ENCODE data around the gene MTUS2. TPM values are rescaled to one million over a fixed set of nuclear protein-coding genes. Genes with fewer than 3 reads are reported as not detected.
"Not testable (repeated sequence)": the region's sequence is repeated elsewhere in the genome, so short reads cannot be mapped to it uniquely, and the experiment has no call there.

MTUS2 gene
- total RNA-seq, 1 experiment from 2014 or later: not detected

DNA sequence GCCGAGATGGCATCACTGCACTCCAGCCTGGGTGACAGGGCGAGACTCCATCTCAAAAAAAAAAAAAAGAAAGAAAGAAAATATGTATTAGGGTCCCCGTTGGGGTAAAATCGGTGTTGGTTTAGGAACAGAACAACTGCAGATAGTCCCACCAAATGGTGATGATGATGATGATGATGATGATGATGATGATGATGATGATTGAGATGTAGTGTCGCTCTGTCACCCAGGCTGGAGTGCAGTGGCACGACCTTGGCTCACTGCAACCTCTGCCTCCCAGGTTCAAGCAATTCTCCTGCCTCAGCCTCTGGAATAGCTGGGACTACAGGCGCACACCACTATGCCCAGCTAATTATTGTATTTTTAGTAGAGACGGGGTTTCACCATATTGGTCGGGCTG, 570.5 kb downstream of the MTUS2 start:
- not testable (repeated sequence) for DNase-seq (ENCODE audit: low read depth)

DNA sequence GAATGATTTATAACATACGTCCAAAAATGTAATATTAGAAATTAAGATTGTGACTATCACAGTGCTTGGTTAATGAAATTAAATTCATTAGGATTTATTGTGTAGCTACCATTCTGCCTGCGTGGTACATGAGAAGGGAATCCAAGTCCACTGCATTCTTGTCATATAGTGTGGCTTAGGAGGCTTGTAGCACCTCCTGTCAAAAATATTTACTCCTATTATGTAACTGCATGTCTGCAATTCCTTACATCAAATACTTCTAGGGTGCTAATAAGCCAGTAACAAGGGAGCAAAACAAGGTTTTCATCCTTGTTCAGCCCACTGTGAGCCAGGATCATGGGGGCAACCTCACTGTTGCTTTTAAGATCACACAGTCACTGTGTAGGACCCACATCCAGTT, 576.3 kb downstream of the MTUS2 start:
- no peak for DNase-seq (ENCODE audit: low read depth)

DNA sequence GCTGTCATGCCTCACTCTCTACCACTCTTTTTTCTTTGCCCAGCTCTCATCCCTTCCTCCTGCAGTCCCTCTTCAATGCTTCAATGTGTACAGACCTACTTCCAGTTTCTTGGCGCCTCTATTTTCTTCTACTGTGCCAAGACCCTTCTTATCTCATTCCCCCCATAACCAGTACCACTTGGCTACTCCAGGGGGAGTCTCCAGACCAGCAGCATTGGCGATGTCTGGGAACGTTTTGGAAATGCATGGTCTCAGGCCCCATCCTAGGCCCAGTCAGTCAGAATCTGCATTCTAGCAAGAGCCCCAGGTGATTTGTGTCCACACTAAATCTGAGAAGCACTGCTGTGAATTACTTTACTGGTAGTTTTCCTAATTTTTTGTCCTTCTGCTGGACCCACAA, 577.1 kb downstream of the MTUS2 start:
- DNase-seq (ENCODE audit: low read depth): no peak

DNA sequence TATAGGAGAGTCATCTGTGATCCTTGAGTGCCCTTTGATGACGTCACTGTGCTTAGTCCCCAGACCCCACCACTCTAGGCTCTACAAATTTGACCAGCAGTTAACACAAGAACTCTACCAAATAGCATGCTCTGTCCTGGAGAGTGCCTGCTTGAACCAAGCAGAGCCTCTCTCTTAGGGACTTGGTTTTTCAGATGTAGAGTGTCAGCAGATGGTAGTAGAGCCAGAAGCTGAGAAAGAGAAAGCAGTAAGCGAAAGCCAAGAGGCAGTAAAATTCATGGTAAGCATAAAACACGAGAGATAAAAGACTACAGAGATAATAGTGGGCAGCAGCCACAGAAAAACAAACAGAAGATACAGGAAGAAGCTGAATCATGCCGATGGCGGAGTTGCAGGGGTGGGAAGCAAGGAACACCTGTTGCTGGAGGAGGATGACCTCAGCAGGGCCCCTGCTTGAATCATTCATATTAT, 582.1 kb downstream of the MTUS2 start:
- peak; percentile 80 for DNase-seq (ENCODE audit: low read depth)

DNA sequence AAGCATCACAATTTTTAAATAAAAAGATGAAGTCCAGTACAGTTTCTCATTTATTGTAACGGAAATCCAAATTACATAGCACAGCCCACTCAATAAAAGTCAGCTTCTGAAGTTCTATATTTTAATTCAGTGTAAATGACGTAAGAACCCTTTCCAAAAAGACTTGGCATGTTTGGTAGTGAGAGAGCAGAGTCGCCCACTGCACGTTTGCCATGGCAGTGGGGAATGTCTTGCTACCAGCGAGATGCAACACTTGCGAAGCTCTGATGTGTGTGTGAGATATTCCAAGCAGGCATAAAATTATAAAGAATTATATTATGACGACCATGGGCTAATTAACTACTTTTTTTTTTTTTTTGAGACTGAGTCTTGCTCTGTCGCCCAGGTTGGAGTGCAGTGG, 585.3 kb downstream of the MTUS2 start:
- DNase-seq (ENCODE audit: low read depth): no peak

DNA sequence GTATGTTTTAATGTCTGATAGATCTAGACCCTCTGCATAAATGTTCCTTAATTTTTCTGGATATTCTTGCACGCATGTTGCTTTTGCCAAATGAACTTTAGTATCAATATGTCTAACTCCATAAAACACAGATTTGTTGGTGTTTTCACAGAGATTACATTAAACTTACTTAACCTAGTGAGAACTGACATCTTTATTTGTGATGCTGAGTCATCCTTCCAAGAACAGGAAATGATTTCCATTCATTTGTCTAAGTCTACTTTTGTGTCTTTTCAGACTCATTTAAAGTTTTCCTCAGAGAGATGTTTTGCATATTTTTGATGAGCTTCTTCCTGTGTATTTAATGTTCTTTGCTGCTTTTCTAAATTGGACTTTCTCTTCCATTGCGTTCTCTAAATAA, 591.3 kb downstream of the MTUS2 start:
- no peak for DNase-seq (ENCODE audit: low read depth)

DNA sequence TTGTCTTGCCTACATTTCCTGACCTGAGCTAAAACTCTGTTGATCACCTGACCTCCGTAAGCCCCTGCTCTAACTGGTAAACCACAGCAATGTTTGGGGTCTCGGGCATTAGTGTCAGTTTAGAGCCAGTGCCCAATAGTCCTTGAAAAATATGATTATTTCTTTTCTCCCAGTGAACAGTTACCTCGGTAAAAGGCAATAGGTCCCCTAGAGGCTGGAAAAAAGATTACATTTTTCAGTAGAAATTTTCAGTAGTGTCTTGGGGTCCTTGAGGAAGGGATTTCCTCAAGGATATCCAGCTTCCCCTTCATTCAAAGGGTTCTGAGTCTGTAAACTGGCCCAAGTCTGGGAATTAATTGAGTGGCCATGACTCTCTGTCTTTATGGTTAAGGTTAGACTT, 597.9 kb downstream of the MTUS2 start:
- no peak for DNase-seq (ENCODE audit: low read depth)

DNA sequence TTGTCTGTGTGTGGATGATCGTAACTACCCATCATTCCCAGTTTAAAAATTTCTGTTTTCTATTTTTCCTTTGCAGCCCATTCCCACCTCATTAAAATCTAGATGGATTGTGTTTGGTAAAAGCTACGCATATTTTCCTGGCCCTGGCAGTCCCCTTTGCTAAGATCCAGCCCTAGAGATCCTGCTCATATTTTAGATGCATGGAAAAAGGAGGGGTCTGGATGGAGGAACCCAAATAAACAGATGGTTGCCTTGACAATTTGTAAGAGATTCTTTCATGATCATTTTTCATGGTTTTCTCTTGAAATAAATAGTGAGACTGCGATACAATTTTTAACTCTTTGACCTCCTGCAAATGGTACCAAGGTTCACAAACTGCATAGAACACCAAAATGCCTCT, 601.0 kb downstream of the MTUS2 start:
- no peak for DNase-seq (ENCODE audit: low read depth)

DNA sequence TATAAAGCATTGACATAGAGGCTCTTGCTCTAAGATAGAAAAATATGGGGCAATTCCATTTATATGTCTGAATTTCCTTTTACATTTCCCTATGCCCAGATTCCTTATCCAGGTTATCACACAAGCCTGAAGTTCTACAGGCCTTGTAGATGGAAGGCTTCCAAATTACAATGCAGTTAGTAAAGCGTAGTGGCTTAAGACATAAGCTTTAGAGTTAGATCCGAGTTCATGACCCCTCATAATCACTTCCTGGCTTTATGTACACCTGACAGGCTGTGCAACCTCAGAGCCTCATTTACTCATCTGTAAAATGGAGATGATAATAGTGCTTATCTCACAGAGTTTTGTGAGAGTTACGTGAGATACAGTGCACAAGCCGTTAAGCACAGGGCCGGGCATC, 601.9 kb downstream of the MTUS2 start:
- DNase-seq (ENCODE audit: low read depth): no peak

DNA sequence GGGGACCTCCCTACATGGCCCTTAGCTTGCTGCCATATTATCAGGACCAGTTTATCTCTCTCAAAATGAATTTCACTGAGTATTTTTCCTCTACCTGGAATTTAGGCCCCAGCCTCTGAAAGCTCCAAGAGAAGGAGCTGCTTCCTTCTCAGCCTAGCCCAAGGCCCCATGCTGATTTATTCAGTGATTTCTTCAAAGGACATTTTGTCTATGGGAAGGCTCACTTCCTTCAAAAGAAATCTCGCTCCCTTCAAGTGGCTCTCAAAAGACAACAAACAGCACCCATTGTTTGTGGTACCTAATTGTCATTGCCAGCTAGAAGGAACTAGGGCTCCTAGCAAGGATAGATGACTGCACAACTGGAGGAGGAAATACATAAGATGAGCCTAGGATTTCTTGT, 602.9 kb downstream of the MTUS2 start:
- no peak for DNase-seq (ENCODE audit: low read depth)

DNA sequence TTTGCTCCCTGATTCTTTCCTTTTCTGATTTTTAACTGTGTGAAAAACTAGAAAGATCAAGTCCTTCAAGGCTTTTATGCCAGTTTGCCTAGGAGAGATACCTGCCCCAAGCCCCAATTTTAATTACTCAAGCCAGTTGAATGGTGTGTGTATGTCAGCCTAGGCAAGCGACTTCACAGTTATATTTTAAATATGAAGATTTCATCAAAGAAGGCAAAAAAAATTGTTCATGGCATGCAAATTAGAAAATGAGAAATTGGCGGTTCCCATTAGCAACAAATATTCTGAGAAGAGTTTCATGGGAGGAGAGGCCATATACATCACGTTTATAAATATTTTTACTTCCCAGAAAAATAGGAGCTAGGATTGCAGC, 607.8 kb downstream of the MTUS2 start:
- DNase-seq (ENCODE audit: low read depth): no peak

DNA sequence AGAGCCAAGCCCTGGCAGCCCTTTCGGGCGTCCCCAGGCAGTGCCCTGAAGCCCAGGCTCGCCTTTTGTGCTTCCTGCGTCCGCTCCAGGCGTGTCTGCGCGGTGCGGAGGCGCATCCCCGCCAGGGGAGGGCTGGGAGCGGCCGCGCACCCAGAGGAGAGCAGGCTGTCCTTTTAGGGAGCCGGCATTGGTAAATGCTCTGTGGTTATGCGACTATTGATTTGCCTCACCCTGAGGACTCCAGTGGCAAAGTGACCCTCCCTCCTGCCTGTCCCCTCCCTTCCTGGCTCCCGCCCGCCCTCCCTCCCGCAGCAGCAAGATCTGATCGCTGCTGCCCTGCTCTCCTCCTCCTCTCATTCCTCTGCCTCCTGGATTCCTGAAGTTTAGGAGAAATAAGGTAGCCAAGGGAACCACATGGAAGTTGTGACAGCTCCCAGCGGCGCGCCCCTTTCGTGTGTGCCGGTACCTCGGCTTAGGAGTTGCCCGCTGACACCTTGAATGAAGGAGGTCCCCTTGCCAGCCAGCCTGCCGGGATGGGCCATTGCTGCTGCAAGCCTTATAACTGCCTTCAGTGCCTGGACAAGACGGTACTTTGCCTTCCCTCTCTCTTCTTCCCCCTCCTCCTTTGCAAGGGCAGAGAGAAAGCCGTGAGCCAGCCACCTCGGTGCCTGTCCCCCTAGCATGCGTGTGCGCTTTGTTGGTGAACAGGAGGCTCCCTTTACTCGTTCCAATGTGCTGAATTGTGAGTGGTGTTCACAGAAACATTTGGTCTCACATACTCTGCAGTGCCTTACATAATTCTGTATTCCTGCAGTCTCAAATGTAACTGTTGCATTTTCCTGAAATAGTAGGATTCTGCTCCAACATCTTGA, 608.4 kb downstream of the MTUS2 start:
- DNase-seq (ENCODE audit: low read depth): peak; percentile 13

DNA sequence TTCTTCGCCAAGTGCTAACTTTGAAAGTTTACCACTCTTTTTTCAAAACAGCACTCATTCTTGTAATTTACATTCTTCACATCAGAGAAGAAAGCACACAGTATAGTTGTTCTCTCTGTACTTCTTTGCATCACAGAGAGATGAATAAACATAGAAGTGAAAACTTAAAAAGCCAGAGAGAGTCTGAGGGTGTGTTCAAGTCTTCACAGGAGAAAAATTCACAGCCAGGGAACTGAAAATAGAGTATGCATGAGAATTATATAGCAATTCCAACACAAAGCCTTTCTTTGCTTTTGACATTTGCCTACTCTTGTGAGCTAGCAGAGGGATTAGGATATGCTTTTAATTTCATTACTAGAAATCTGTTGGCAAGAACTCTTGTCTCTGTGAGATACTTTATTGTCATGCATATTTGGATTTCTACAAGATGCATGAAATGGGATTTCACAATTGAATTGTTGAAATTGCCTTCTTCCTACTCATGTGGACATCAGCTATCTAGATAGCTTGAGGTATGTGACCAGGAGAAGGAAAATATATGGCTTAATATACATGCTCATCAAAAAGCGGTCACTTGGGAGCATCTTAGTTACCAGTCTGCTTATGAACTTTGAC, 609.3 kb downstream of the MTUS2 start:
- no peak for DNase-seq (ENCODE audit: low read depth)

DNA sequence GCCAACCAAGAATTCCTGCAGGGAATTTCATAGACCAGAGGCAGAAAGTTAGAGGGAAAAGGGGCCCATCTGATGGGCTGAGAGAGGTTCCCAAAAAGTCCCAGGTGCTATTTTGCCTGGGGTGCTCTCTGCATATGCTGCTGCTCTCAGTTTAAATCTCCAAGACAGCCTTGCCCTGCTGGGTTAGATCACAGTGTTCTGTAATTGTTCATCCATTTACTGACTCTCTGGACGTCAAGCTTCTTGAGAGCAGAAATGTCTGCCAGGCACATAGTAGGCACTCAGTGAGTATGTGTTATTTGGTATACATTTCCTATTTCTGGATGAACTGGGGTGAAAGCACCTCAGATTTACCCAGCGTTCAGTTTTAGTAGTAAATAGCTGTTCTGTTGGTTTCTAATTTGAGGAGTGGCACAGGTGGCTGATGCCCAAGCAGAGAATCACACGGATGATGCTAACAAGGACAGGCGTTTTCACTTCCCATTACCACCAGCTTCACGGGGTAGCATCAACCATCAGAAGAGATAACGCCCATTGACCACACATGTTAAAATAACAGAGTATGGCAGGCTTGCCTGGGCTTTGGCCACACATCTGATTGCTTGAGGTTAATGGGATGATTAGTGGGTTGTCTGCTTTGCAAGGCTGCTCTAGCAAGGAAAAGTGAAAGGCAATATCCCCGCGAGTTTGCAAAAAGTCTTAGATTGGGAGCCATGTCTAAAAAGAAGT, 614.2 kb downstream of the MTUS2 start:
- DNase-seq (ENCODE audit: low read depth): no peak

DNA sequence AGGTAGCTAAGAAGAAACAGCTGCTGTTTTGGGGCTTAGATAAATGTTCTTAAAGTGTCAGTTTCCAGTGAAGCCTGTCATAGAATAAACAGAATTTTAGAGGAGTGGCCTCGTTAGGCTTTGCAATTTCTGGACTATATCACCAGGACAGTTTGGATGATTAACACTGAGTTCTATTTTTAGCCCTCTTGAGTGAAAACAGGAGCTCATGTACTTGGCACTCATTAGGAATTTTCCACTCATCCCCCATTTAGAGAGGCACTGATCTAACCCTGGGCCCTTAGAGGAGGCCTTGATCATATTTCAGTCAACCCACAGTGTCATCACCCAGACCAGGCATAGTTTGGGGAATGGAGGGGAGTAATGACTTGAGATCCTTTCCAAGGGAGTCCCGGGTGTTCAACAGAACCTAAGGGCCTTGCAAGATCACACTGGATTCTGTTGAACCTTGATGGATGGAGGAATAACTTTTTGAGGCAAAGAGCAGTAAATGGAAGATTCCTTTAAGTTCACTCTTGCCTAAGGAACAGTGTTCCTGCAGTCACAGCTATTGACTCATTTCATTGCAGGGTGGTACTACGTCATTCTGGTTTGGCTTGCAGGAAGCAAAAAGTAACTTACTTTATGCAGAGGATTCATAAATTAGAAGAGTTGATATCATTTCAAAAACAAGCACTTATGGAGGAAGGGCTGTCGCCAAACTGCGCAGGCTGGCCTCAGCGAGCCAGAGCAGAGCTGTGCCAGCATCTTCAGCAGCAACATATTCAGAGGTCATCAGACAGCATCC, 615.2 kb downstream of the MTUS2 start:
- DNase-seq (ENCODE audit: low read depth): peak; percentile 92

DNA sequence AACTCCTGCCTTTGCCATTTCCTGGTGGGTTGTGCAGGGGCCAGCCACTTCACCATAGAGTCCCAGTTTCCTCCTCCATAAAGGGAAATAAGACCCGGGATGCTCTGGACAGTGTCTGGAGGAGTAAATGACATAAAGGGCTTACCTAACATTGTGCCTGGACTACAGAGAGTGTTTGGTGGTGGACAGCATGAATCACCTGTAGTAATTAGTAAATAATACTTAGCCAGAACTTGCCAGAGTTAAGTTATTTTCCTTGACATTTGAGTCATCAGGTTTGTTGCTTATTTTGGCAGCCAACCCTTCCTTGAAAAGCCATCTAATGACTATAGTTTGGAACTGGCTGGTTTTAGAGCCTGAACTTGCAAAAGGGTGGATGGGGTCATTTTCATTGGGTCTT, 616.2 kb downstream of the MTUS2 start:
- peak; percentile 77 for DNase-seq (ENCODE audit: low read depth)

DNA sequence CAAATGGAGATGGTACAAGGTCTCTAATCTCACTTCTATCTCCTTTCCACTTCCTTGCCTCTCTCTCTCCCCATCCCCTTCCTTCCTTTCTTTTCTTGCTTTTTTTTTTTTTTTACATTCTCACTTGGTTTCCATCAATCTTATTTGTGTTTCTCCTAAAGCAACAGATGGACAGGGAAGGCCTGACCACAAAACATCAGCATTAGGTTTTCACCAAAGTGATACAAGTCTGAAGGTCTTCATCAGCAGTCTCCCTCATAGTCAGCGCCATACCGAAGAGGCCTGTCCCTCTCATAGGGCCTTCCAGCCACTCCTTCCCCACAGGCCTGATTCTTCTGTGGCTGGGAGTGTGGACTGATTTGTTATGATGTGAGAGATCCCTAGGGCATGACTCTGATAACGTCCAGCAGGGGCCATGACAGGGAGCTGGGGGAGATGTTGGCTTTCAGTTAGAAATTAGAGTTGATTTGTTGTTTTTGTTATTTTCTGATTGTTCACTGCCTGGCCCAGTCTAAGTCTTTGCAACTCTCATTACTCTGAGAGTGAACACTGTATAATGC, 616.7 kb downstream of the MTUS2 start:
- DNase-seq (ENCODE audit: low read depth): peak; percentile 29

DNA sequence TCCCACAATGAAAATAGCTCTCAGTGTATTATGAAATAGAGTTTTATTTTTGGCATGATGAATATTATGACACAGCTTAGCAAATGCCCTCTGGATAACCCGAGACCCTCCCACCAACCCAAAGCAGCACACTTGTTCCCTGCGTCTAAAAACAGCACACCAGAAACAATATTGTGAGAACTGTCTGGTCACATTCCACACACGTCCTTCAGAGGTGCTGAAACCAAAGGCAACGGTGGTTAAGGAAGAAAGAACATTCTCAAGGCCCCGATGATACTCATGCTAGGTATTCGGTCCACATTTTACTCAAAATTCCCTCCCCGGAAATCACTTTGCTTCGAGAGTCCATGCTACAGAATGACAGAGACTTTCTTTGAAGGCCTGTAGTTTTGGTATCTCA, 618.6 kb downstream of the MTUS2 start:
- DNase-seq (ENCODE audit: low read depth): peak; percentile 50

DNA sequence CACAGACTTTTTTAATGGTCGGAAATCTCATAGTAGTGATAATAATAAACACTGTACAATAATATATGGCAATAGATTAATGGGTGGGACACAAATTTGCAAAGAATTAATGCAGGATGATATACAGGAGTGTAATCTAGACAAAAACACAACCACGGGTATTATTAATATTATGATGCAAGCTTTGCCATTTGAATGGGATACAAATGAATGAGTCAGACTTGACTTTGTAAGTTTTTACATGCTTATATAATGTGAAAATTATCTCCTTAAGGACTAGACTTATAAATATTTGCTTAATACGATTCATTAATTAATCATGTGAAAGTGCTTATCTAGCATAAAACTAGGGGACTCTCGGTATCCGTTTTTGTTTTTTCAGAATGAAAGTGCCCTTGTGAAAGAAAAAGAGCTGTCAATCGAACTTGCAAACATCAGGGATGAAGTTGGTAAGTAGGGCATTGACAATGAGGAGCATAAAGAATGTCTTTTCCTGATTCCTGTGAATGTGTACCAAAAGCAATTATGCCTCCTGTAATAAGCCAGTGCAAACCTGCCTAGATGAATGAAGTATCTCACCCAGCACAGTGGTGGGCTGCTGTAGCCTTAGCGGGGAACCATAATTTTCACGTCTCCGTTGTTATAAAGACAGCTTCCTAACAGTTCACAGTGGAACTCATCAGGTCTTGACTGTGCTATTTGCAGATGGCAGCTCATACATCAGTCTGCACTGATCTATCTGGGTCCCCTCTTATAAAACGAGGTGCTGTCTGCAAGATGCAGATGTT, 619.7 kb downstream of the MTUS2 start:
- no peak for DNase-seq (ENCODE audit: low read depth)

DNA sequence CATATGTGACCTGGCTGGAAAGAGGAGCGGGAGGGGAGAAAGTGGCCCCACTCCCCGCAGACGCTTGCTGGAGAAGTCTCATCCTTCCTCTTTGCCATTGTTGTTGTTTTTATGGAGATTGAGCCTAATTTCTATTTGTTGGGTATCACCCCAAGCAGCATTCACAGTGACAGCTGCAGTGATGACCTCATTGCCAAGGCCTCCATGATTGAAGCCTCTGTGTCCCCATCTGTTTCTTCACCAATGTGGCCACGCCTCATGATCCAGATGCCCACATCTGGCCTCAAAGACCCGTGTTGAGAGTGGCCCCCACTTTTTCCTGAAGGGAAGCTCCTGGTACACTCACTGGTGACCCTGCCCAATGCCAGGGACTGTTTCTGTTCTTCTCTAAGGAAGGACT, 621.2 kb downstream of the MTUS2 start:
- peak; percentile 68 for DNase-seq (ENCODE audit: low read depth)

DNA sequence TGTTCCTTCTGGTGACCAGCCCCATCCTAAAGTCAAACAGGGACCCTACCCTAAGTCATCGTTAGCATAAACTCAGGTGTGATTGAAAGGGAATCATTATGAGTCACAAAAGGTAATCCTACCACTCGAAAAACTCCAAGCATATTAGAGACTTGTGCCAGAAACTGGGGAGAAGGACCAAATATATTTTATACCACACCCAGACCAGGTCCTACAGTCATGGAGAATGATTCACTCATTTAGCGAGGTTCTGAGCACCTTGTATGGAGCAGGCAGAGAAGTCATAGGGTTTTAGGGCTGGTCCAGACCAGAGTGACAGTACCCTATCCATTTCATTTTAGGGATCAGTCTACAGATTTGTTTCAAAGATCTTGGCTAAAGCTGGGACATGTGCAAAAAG, 625.9 kb downstream of the MTUS2 start:
- no peak for DNase-seq (ENCODE audit: low read depth)

Measured in LHCN-M2 (cell line).